MM.1S (cell line): ENCODE data around the gene TWF2.

Experiments used
- EZH2 ChIP-seq: fragments of 300-600 bp; sonication (generic); optimal IDR thresholded peaks from 2 replicates; pipeline ENCODE3; 2017; ENCODE audit warnings: low read depth, mild to moderate bottlenecking, antibody characterized with exemption, low read length, mixed read lengths
- EZH2phosphoT487 ChIP-seq: fragments of 300-600 bp; sonication (generic); IDR thresholded peaks from 2 replicates; pipeline ENCODE4 v1.6.1; 2018; ENCODE audit warnings: antibody characterized with exemption, low read length
- TF ChIP-seq, protein P1 (sequence below): fragments of 300-600 bp; sonication (generic); IDR thresholded peaks from 2 replicates; pipeline ENCODE4 v1.5.1; 2016; ENCODE audit warnings: antibody characterized with exemption, low read length, mixed read lengths

DNA sequence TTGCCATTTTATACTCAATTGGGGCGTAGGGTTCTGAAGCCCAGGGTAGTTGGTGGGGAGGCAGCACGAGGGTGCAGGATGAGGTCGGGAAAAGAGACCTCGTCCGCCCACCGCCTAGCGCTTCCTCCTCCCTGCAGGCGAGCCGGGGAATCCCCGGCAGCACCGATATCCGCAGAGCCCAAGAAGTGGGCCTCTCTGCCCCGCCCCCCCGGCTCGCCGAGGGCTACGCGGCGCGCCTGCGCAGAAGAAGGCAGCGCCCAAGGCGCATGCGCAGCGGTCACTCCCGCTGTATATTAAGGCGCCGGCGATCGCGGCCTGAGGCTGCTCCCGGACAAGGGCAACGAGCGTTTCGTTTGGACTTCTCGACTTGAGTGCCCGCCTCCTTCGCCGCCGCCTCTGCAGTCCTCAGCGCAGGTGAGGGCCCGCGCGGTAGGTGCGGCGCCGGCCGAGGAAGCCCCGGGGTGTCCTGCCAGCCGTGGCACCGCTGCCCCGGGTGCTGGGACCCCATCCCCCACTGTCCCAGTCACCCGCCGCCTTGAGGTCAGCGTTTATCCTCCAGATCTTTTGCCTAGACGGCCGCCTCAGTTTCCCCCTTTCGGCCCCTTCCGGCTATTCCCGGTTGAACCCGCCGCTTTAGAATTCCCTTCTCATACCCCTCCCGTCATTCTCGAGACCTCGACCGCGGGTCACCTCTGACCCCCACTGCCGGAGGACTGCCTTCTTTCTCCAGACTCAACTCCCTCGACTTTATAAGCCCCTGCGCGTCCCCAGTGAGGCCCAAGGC is 40.9 kb downstream of the TWF2 start, which contains the start of gene ALAS1:
- TF ChIP-seq, protein P1, sequence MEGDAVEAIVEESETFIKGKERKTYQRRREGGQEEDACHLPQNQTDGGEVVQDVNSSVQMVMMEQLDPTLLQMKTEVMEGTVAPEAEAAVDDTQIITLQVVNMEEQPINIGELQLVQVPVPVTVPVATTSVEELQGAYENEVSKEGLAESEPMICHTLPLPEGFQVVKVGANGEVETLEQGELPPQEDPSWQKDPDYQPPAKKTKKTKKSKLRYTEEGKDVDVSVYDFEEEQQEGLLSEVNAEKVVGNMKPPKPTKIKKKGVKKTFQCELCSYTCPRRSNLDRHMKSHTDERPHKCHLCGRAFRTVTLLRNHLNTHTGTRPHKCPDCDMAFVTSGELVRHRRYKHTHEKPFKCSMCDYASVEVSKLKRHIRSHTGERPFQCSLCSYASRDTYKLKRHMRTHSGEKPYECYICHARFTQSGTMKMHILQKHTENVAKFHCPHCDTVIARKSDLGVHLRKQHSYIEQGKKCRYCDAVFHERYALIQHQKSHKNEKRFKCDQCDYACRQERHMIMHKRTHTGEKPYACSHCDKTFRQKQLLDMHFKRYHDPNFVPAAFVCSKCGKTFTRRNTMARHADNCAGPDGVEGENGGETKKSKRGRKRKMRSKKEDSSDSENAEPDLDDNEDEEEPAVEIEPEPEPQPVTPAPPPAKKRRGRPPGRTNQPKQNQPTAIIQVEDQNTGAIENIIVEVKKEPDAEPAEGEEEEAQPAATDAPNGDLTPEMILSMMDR = no peak
- no peak for TF ChIP-seq EZH2
- no peak for TF ChIP-seq EZH2phosphoT487
